Glutamatergic neuron (in vitro differentiated cells): Measurements from ENCODE around the gene PLEKHA5. TPM values are rescaled to one million over a fixed set of nuclear protein-coding genes. Genes with fewer than 3 reads are reported as not detected.

Experiments
- DNase-seq: peaks from one replicate; pipeline ENCODE4 v3.0.0; 2022
- H3K27ac Mint-ChIP-seq: one replicate; pipeline ENCODE4 v1.8.0; 2020; ENCODE audit warnings: mild to moderate bottlenecking, mixed read lengths, inconsistent platforms; ENCODE audit not compliant: unreplicated experiment
- H3K27me3 Mint-ChIP-seq: one replicate; pipeline ENCODE4 v1.8.0; 2020; ENCODE audit warnings: mild to moderate bottlenecking, moderate library complexity, mixed read lengths, inconsistent platforms; ENCODE audit not compliant: unreplicated experiment
- H3K36me3 Mint-ChIP-seq: one replicate; pipeline ENCODE4 v1.8.0; 2020; ENCODE audit warnings: mild to moderate bottlenecking, mixed read lengths, inconsistent platforms; ENCODE audit not compliant: unreplicated experiment
- H3K4me1 Mint-ChIP-seq: one replicate; pipeline ENCODE4 v1.8.0; 2020; ENCODE audit warnings: mild to moderate bottlenecking, low read depth, mixed read lengths, inconsistent platforms; ENCODE audit not compliant: unreplicated experiment
- H3K4me3 Mint-ChIP-seq: one replicate; pipeline ENCODE4 v1.8.0; 2020; ENCODE audit warnings: mild to moderate bottlenecking, mixed read lengths, inconsistent platforms; ENCODE audit not compliant: unreplicated experiment
- H3K9me3 Mint-ChIP-seq: one replicate; pipeline ENCODE4 v1.8.0; 2020; ENCODE audit warnings: mild to moderate bottlenecking, moderate library complexity, mixed read lengths, inconsistent platforms; ENCODE audit not compliant: unreplicated experiment
- CTCF ChIP-seq: fragments of 200-600 bp; sonication (generic); IDR thresholded peaks from one replicate; pipeline ENCODE4 v1.5.0; 2021; ENCODE audit not compliant: partially characterized antibody, unreplicated experiment
- total RNA-seq: library from RNA; stranded (reverse); fragmentation: NEBNext Ultra II Directional; extraction: Animal tissue kit (Norgen Biotek cat#: 25700); gene quantifications from one replicate; pipeline ENCODE4 v1.2.1, GENCODE V29; 2021; ENCODE audit not compliant: unreplicated experiment

The PLEKHA5 gene
- total RNA-seq, 1 donor from 2014 or later = 314 TPM

- H3K4me1 Mint-ChIP-seq = no peaks in the 10 kb centered on the region
- no peak for TF ChIP-seq CTCF
- no peak overlapping the region for H3K27ac Mint-ChIP-seq
- H3K27me3 Mint-ChIP-seq = peaks cover 2% of the 10 kb centered on the region
- H3K36me3 Mint-ChIP-seq = peaks cover 9% of the 10 kb centered on the region
- DNase-seq = no peak
- peaks cover 2% of the 10 kb centered on the region for H3K9me3 Mint-ChIP-seq
- no peak overlapping the region for H3K4me3 Mint-ChIP-seq
These were observed 292.2 kb downstream of the PLEKHA5 start for GRCh38 chr12:19421503-19422282.

GRCh38 chr12:19423166-19423930, 293.8 kb downstream of the PLEKHA5 start:
- TF ChIP-seq CTCF = no peak

More at GRCh38 chr12:19423166-19423930, 293.8 kb downstream of the PLEKHA5 start:
- peaks cover 5% of the 10 kb centered on the region for H3K36me3 Mint-ChIP-seq
- H3K4me3 Mint-ChIP-seq = no peak overlapping the region
- H3K27me3 Mint-ChIP-seq = peaks cover 2% of the 10 kb centered on the region
- H3K27ac Mint-ChIP-seq = no peak overlapping the region
- no peaks in the 10 kb centered on the region for H3K4me1 Mint-ChIP-seq
- DNase-seq = no peak
- peaks cover 4% of the 10 kb centered on the region for H3K9me3 Mint-ChIP-seq
